GM18951 (cell line): ENCODE measurements around the gene CERCAM.
"Not testable (repeated sequence)": the region's sequence is repeated elsewhere in the genome, so short reads cannot be mapped to it uniquely, and the experiment has no call there.

Experiments used
- POLR2A ChIP-seq: IDR thresholded peaks from 4 replicates; pipeline ENCODE4 v1.6.1; 2011; ENCODE audit warnings: mild to moderate bottlenecking; ENCODE audit not compliant: insufficient read length, insufficient read depth; ENCODE audit errors: extremely low read depth
- in situ Hi-C: fragments of 300-500 bp; cut with MboI; formaldehyde crosslinking; loops from one replicate; pipeline ENCODE4 v1.12.0; 2022; ENCODE audit warnings: low sequenced_read_pairs, mixed read lengths, inconsistent platforms; ENCODE audit not compliant: unreplicated experiment

The CERCAM gene

GRCh38 chr9:128419061-128419925 lies 1.4 kb upstream of the CERCAM start:
- in situ Hi-C loops = no loop called here
- TF ChIP-seq POLR2A = no peak

GRCh38 chr9:128420060-128420650 lies 502 bp upstream of the CERCAM start:
- TF ChIP-seq POLR2A = no peak
- in situ Hi-C loops = no loop called here

GRCh38 chr9:128421482-128421996 lies 882 bp downstream of the CERCAM start:
- no peak for TF ChIP-seq POLR2A
- in situ Hi-C loops = no loop called here

- in situ Hi-C loops = not testable (repeated sequence)
These were observed 1.5 kb downstream of the CERCAM start for GRCh38 chr9:128422022-128422782.

GRCh38 chr9:128422783-128423150 lies 2.1 kb downstream of the CERCAM start:
- TF ChIP-seq POLR2A = no peak
- in situ Hi-C loops = no loop called here

GRCh38 chr9:128423356-128423755 lies 2.7 kb downstream of the CERCAM start:
- in situ Hi-C loops = not testable (repeated sequence)

GRCh38 chr9:128424268-128424780 lies 3.7 kb downstream of the CERCAM start:
- in situ Hi-C loops = no loop called here
- no peak for TF ChIP-seq POLR2A

GRCh38 chr9:128428644-128429512 lies 8.2 kb downstream of the CERCAM start:
- in situ Hi-C loops = no loop called here
- no peak for TF ChIP-seq POLR2A

- TF ChIP-seq POLR2A = no peak
- in situ Hi-C loops = no loop called here
These were observed 8.9 kb downstream of the CERCAM start for GRCh38 chr9:128429513-128430086.

GRCh38 chr9:128431207-128431606 lies 10.6 kb downstream of the CERCAM start:
- in situ Hi-C loops = no loop called here
- no peak for TF ChIP-seq POLR2A

GRCh38 chr9:128434340-128434739 lies 13.7 kb downstream of the CERCAM start:
- in situ Hi-C loops = no loop called here
- no peak for TF ChIP-seq POLR2A

- no peak for TF ChIP-seq POLR2A
- in situ Hi-C loops = no loop called here
These were observed 15.0 kb downstream of the CERCAM start for GRCh38 chr9:128435611-128436010.
